Adrenal gland (tissue), 5 donors: ENCODE measurements around the gene CCT2.

Source experiments
- CTCF ChIP-seq, 6 experiments: fragments of 450-650 bp in 4 of 6; fragments of 200-600 bp in 2 of 6; sonication (generic) in 1 of 6; IDR thresholded peaks; 1 replicate in 5 of 6; 2 replicates in 1 of 6; pipeline versions ENCODE4 v1.5.1 to v1.8.0; 2016 to 2021; ENCODE audit warnings: antibody characterized with exemption in 6 of 6, mild to moderate bottlenecking in 2 of 6, moderate library complexity in 1 of 6
- POLR2A ChIP-seq, 2 donors: fragments of 450-650 bp; IDR thresholded peaks; one replicate each; pipeline ENCODE4 v1.6.1; 2017; ENCODE audit warnings: antibody characterized with exemption in 2 of 2, mild to moderate bottlenecking in 2 of 2, moderate library complexity in 1 of 2
- donor health status: DM: no; HTN: no; CAD: no.

GRCh38 chr12:69648476-69648875, 63.2 kb downstream of the CCT2 start:
- TF ChIP-seq CTCF (IDR thresholded peaks at IDR 0.05) (no peak), POLR2A (IDR thresholded peaks at IDR 0.05) (no peak)
